ENCODE measurements around the gene LIPG.

LIPG gene

DNA sequence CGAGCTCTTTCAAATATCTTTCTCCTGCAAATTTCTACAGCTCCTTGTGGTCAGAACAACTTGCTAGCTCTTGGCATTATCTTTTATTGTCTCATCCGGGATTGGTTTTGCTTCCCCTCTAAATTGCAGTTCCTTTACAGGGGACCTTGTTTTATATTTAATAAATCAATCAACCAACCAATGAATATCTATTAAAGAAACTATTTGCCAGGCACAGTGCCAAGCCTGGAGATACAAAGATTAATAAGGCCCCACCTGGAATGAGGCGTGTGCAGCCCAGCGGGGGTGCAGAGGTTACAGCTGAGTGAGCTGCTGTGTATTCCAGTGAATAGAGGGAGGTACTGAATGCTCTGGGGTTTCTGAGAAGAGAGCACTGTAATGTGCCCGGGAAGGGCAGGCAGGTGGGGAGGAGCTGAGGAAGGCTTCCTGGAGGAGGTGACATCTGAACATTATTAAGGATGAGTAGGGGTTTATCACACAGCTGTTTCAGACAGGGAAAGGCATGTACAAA is 51.8 kb downstream of the LIPG start:
- no peak for DNase-seq

- no peak for DNase-seq
These were observed 54.9 kb downstream of the LIPG start for GRCh38 chr18:49616618-49617328.

GRCh38 chr18:49617329-49617695 is 55.5 kb downstream of the LIPG start:
- no peak for DNase-seq

DNA sequence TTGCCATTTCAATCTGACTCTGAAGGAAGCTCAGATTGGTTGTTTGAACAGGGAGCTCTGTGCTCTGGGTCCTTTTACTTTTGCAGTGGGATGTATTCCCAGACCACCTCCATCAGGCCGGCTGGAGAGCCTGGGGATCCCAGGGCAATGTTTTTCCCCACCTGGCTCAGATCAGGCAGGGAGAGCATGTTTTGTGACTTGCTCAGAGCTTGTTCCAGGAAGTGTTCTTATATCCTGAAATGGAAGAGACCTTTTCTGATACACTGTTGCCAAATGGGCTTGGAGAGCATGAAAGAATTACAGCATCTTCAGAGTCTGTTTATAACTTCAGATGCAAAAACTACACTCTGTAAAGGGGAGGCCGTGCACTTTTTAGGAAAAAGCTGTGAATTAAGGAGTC is 56.0 kb downstream of the LIPG start:
- DNase-seq: no peak

DNA sequence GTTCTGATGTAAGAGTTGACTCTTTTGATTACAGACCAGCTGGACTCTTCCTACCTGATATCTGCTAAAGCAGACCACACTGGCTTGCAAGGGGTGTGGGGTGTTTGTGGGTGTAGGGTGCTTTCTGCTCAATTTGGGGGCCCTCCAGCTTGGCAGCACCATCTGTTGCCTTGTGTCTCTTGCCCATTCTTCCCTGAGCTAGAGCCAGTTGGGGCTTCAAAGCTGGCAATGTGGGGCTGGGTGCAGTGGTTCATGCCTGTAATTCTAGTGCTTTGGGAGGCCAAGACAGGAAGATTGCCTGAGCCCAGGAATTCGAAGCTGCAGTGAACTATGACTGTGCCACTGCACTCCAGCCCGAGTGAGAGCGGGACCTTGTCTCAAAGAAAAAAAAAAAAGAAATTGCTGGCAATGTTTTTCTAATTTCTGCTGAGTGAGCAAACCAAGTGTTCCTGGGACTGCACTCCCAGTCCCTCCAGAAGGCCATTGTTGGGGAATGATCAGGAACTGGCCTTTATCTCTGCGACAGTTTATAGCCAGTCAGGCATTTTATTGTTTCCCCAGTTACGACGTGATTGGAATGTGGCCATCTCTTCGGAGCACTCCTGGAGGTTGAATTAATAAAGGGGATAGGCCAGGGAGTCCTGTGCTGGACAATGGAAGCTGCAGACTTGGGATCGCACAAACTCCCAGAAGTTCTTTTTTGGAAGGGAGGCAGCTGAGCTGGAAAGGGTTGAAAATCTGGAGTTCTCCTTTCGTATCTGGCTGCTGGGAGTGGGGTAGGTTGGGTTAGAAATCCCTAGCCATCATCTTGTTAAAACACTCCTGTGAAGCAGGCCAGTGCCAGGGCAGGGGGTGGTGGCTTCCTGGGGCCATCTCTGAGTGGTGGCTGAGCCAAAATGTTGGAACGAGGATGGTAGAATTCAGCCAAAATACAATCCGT is 57.2 kb downstream of the LIPG start:
- DNase-seq: no peak

DNA sequence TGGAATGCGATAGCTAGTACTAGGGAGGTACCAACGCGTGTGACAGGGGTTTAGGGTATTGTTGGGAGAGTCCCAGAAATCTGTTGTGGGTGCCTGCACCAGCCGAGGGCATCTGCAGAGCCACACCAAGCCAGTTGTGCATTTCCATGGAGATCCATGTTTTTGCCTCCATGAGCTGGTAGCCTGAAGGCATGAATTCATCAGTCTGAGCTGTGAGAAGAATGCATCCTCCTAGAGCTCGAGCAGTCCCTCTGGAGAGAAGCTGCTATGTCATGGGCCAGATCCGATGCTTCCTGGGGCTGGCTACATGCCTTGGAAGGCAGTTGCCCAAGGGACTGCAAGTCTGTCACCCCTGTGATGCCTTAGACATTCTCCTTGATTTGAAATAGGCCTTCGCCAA is 57.9 kb downstream of the LIPG start:
- DNase-seq: peak; percentile 16

GRCh38 chr18:49621301-49621700 is 59.4 kb downstream of the LIPG start:
- DNase-seq: no peak

- no peak for DNase-seq
These were observed 60.0 kb downstream of the LIPG start for GRCh38 chr18:49621717-49622351.

DNA sequence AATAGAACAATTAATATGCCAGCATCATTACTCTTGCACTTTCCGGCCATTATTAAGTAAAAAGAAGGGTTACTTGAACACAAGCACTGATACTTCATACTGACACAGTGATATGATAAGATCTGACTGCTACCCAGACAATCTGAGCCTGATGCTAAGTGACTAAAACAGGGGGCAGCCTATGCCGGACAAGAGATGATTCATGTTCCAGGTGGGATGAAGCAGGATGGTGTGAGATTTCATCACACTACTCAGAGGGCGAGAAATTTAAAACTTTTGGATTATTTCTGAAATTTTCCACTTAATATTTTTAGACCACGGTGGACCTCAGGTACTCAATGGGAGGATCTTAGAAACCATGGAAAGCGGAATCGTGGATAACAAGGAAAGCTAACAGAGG is 61.7 kb downstream of the LIPG start:
- no peak for DNase-seq

DNA sequence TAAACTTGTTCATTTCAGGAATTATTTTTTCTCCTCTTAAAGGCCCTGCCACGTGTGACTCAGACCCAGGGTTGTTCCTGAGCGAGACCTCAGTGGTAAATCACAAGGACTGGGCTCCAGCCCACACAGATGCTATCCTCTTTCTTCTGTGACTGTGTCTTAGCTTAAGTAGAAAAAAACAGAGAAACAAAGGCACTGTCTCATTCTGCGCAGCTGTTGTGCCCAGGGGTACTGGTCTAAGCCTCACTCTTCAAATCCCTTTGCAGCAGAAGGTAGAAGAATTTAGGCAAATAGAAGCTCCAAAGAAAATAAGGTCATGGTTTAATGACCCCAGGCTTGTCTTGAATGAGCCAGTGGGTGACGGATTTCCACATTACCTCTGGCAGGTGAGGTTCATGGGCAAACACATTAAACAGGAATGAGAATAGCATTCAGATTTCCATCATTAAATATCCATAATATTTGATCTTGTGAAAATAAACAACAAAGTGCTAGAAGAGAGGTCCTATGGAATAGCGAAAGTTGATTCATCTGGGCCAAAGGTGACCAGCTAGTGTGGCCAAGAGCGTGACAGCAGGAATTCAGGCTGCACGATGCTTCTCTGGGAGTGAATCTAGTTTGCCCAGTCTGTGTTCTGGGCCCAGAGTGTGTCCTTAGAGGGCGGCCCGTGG is 63.3 kb downstream of the LIPG start:
- DNase-seq: no peak

GRCh38 chr18:49626842-49627467 is 65.1 kb downstream of the LIPG start:
- no peak for DNase-seq

- DNase-seq: no peak
These were observed 66.3 kb downstream of the LIPG start for GRCh38 chr18:49628119-49628518.

GRCh38 chr18:49628881-49629795 is 67.3 kb downstream of the LIPG start:
- no peak for DNase-seq

DNA sequence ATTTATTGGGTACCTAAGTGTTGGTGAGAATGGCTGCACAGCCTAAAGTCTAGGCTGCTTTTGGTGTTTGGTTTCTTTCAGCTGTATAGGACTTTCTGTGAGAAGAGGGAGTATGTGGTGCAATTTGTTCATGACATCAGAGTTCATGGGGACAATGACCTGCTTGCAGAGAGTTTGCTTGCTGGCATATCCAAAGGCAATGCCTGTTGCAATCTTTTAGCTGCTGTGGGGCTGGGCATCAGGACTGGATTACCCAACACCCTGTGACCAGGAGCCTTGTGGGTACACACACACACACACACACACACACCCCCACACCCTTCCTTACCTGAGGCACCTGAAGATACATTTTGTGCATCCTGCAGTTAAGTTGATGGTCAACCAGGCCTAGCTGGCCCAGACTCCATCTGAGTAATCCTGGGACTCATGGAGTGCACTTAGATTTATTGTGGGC is 68.4 kb downstream of the LIPG start:
- no peak for DNase-seq

DNA sequence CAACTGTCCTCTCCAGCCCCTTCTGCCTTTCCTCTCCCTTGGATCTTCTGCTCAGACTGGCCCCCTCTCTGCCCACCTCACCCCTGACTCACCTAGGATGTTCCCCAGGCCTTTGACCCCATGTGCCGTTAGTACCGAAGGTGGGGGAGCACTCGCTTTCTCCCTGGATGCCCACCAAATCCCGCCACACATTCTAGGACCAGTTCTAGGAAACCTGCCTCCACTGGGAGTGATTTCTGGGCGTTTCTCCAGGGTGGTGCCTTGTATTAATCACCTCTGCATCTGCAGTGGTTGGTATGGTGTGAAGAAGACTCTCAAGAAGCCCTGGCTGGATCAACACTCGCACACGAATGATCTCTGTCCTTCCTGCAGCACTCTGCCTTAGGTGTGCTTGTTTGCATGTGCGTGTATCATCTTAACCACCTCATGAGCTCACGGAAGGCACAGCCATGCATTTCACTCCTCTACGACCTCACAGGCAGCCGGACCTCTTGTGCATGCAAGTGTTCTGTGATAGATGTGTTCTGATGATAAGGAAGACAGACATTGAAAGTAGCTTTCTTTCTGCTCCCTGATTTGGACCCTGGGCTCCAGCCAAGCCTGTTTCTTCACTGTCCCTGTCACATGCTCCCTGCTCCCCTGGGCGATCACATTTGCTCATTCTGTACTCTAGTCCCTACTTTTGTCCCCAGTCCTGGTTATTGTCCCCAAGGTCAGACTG is 69.4 kb downstream of the LIPG start:
- DNase-seq: no peak

GRCh38 chr18:49632588-49632987 is 70.7 kb downstream of the LIPG start:
- no peak for DNase-seq

DNA sequence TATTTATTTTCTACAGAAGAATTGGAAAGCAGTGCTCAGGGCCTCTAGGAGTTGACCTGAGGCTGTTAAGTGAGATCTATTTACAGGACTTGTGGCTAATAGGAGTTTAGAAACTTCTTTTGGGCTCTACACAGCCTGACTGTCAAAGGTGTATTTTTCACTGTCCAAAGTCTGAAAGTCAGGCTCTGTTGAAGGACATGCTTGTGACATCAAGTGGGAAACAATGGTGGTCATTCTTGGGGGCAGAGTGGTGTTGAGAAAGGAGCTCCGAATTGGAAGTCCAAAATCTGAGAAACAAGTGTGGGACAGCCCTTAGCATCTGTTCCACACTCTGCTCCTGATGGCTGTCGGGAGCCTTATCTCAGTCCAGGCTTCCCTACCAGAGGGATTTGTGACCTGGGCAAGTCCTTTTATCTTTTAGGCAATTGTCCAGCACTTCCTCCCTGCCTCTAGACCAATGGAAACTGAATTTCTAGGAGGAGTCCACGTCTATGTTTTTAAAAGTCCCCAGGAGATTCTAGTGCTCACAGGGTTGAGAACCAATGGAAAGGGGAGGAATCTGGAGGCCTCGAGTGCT is 76.4 kb downstream of the LIPG start:
- no peak for DNase-seq

DNA sequence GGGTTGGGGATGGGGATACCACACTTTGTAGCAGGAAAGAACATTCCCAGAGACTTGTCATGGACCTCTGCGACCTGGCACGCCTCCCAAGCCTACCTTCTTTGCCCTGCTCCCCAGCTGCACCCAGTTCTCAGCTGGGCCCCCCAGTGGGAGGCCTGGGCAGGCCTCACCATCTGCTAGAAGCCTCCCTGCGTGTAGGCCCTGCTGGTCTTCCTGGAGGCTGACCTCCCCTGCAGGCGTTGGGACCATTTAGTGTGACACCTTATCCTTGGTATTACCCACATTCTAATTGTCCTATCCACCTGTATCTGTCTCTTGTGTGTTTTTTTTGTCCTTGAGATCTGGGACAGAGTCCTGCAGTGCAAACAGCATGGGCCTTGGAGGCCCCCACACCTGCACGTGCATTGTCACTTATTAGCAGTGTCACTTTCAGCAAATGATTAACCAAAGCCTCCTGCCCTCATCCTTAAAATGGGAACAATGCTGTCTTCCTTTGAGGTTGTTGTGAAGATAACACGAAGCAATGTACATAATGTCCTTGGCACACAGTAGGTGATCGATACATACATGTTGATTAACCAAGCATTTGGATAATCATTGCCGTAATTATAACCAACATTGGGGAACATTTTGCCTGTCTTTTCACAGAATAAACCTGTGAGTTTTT is 77.2 kb downstream of the LIPG start:
- DNase-seq: no peak

- DNase-seq: no peak
These were observed 78.0 kb downstream of the LIPG start for GRCh38 chr18:49639643-49640391.

Measured in T1000 (cell line).